K562 (cell line): ENCODE measurements around the gene ZNF646. TPM values are rescaled to one million over a fixed set of nuclear protein-coding genes. Genes with fewer than 3 reads are reported as not detected.

Experiments
- EP400 ChIP-seq: fragments of 450-650 bp; IDR thresholded peaks from 2 replicates; pipeline ENCODE4 v1.6.1; 2017; ENCODE audit warnings: antibody characterized with exemption, mild to moderate bottlenecking, moderate library complexity
- GABPB2 ChIP-seq: fragments of 250-450 bp; sonication (Bioruptor Pico); conservative IDR thresholded peaks from 2 replicates; pipeline ENCODE4 v1.5.1; 2021; ENCODE audit warnings: mild to moderate bottlenecking
- HDAC8 ChIP-seq: fragments of 450-650 bp; IDR thresholded peaks from 2 replicates; pipeline ENCODE4 v1.6.1; 2016; ENCODE audit warnings: mild to moderate bottlenecking, missing genetic modification characterization, moderate library complexity, missing compliant biosample characterization
- KLF13 ChIP-seq: fragments of 450-650 bp; IDR thresholded peaks from 2 replicates; pipeline ENCODE4 v1.6.1; 2016; ENCODE audit warnings: missing genetic modification characterization, low read depth, mild to moderate bottlenecking, missing compliant biosample characterization, moderate library complexity, borderline replicate concordance
- PTTG1 ChIP-seq: fragments of 450-650 bp; IDR thresholded peaks from 2 replicates; pipeline ENCODE4 v1.6.1; 2016; ENCODE audit warnings: low read depth, mild to moderate bottlenecking, missing genetic modification characterization, missing compliant biosample characterization
- RBM34 ChIP-seq: fragments of 200-400 bp; formaldehyde crosslinking; IDR thresholded peaks from 2 replicates; pipeline ENCODE4 v1.6.1; 2018; ENCODE audit warnings: low read length, borderline replicate concordance; ENCODE audit not compliant: insufficient read depth
- SRSF9 ChIP-seq: fragments of 200-400 bp; formaldehyde crosslinking; IDR thresholded peaks from 2 replicates; pipeline ENCODE4 v1.6.1; 2017; ENCODE audit warnings: low read depth, low read length, borderline replicate concordance
- ZFP1 ChIP-seq: fragments of 450-650 bp; formaldehyde crosslinking; IDR thresholded peaks from 2 replicates; pipeline ENCODE4 v1.4.0; 2020; ENCODE audit warnings: mild to moderate bottlenecking, mixed read lengths
- ZNF408 ChIP-seq: fragments of 250-450 bp; sonication (Bioruptor Pico); IDR thresholded peaks from 2 replicates; pipeline ENCODE4 v1.4.0; 2020; ENCODE audit warnings: low read depth, mild to moderate bottlenecking, moderate library complexity
- ZNF830 ChIP-seq: fragments of 250-450 bp; sonication (Bioruptor Pico); IDR thresholded peaks from 2 replicates; pipeline ENCODE4 v1.5.0; 2021; ENCODE audit warnings: mild to moderate bottlenecking
- polyA plus RNA-seq, 8 experiments: library from polyadenylated mRNA; depleted of rRNA in 4 of 8; stranded (reverse) in 5 of 8; unstranded in 3 of 8; fragments of >200 nt; fragmentation: Nextera tagmentation in 2 of 8; fragmentation: Illumina TruSeq in 1 of 8; extraction: Ambion mirVana in 2 of 8; extraction: Trizol in 1 of 8; gene quantifications; 2 replicates each; pipeline versions ENCODE4 v1.2.1 to v1.2.3, GENCODE V29; 2011 to 2014; ENCODE audit warnings: inconsistent platforms in 1 of 8, missing spikeins in 1 of 8
- total RNA-seq, 7 experiments: library from RNA; depleted of rRNA in 6 of 7; stranded (reverse); fragments of >200 nt in 6 of 7; fragmentation: Illumina TruSeq in 2 of 7; extraction: Trizol in 2 of 7; gene quantifications; 2 replicates each; pipeline versions ENCODE4 v1.2.1 to v1.2.3, GENCODE V29; 2011 to 2021; ENCODE audit warnings: low replicate concordance in 1 of 7
- TF ChIP-seq, protein P1 (sequence below): sonication (generic); formaldehyde crosslinking; IDR thresholded peaks from 2 replicates; pipeline ENCODE4 v1.8.1; 2023; ENCODE audit warnings: mild to moderate bottlenecking, missing genetic modification reagents
- TF ChIP-seq, protein P2 (sequence below): sonication (generic); formaldehyde crosslinking; IDR thresholded peaks from 2 replicates; pipeline ENCODE4 v1.8.0; 2022; ENCODE audit warnings: mild to moderate bottlenecking, missing genetic modification reagents
- TF ChIP-seq, protein P3 (sequence below): sonication (generic); formaldehyde crosslinking; IDR thresholded peaks from 2 replicates; pipeline ENCODE4 v1.8.0; 2022; ENCODE audit warnings: mild to moderate bottlenecking, missing genetic modification reagents
- TF ChIP-seq, protein P4 (sequence below): fragments of 250-450 bp; sonication (Bioruptor Pico); IDR thresholded peaks from 2 replicates; pipeline ENCODE4 v1.8.0; 2021; ENCODE audit warnings: mild to moderate bottlenecking, moderate library complexity
- TF ChIP-seq, protein P5 (sequence below), 3 experiments: IDR thresholded peaks in 2 of 3; conservative IDR thresholded peaks in 1 of 3; 2 replicates each; pipeline ENCODE4 v1.5.1; 2011 to 2012; ENCODE audit warnings: low read length in 3 of 3, mild to moderate bottlenecking in 3 of 3, control low read depth in 2 of 3, improper control_type of control experiment in 1 of 3, inconsistent platforms in 1 of 3, low read depth in 1 of 3, mixed read lengths in 1 of 3, moderate library complexity in 1 of 3; ENCODE audit not compliant: insufficient read depth in 2 of 3
- TF ChIP-seq, protein P6 (sequence below): fragments of 150-350 bp; IDR thresholded peaks from 2 replicates; pipeline ENCODE4 v1.6.1; 2014; ENCODE audit warnings: low read depth, mild to moderate bottlenecking, low read length, borderline replicate concordance

ZNF646 gene
- total and polyA plus RNA-seq, 9 of the 15 experiments (the other 6 are each of a cell fraction or from before 2014, with no cell fraction given), result 0.08 to 20.6 (median 8.0) TPM

DNA sequence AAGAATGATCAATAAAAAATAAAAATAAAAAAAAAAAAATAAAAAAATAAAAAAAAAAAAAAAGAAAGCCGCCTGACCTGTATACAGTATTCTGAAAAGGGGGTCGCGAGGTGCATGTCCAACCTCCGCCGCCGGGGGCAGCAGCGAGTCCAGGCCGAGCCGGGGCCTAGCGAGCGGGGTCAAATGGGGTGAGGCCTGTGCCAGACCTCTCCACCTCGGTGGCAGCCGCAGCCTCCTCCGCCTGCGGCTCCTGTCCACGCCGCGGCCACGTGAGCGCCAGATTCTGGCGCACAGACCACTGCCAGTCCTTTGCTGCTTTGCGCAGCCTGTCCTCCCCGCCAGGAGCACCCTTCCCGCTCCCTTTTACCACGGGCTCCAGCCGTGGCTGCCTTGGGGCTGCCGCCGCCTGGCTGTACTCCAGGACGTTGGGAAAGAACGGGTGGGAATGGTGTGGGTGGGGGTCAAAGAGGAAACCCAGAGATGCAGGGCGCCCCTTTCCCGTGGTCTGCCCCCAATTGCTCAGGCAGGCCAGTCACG lies 31.5 kb downstream of the ZNF646 start (continued):
- TF ChIP-seq, protein P1, sequence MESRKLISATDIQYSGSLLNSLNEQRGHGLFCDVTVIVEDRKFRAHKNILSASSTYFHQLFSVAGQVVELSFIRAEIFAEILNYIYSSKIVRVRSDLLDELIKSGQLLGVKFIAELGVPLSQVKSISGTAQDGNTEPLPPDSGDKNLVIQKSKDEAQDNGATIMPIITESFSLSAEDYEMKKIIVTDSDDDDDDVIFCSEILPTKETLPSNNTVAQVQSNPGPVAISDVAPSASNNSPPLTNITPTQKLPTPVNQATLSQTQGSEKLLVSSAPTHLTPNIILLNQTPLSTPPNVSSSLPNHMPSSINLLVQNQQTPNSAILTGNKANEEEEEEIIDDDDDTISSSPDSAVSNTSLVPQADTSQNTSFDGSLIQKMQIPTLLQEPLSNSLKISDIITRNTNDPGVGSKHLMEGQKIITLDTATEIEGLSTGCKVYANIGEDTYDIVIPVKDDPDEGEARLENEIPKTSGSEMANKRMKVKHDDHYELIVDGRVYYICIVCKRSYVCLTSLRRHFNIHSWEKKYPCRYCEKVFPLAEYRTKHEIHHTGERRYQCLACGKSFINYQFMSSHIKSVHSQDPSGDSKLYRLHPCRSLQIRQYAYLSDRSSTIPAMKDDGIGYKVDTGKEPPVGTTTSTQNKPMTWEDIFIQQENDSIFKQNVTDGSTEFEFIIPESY (CRISPR knock-in tag), result peak; percentile 93
- TF ChIP-seq, protein P2, sequence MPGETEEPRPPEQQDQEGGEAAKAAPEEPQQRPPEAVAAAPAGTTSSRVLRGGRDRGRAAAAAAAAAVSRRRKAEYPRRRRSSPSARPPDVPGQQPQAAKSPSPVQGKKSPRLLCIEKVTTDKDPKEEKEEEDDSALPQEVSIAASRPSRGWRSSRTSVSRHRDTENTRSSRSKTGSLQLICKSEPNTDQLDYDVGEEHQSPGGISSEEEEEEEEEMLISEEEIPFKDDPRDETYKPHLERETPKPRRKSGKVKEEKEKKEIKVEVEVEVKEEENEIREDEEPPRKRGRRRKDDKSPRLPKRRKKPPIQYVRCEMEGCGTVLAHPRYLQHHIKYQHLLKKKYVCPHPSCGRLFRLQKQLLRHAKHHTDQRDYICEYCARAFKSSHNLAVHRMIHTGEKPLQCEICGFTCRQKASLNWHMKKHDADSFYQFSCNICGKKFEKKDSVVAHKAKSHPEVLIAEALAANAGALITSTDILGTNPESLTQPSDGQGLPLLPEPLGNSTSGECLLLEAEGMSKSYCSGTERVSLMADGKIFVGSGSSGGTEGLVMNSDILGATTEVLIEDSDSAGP (CRISPR knock-in tag), result no peak
- no peak for TF ChIP-seq ZFP1 (CRISPR knock-in tag)
- no peak for TF ChIP-seq ZNF830 (CRISPR knock-in tag)
- TF ChIP-seq, protein P3, sequence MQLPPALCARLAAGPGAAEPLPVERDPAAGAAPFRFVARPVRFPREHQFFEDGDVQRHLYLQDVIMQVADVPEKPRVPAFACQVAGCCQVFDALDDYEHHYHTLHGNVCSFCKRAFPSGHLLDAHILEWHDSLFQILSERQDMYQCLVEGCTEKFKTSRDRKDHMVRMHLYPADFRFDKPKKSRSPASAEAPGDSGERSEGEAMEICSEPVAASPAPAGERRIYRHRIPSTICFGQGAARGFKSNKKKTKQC (CRISPR knock-in tag), result 0 out of 2 replicates have a peak, but pooled peaks have one; percentile 50
- TF ChIP-seq PTTG1 (tag), result no peak
- peak; percentile 86 for TF ChIP-seq EP400
- TF ChIP-seq SRSF9, result no peak
- TF ChIP-seq, protein P4, sequence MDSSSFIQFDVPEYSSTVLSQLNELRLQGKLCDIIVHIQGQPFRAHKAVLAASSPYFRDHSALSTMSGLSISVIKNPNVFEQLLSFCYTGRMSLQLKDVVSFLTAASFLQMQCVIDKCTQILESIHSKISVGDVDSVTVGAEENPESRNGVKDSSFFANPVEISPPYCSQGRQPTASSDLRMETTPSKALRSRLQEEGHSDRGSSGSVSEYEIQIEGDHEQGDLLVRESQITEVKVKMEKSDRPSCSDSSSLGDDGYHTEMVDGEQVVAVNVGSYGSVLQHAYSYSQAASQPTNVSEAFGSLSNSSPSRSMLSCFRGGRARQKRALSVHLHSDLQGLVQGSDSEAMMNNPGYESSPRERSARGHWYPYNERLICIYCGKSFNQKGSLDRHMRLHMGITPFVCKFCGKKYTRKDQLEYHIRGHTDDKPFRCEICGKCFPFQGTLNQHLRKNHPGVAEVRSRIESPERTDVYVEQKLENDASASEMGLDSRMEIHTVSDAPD (CRISPR knock-in tag), result peak; percentile 83; the same call in 1 of the 2 replicates
- TF ChIP-seq, protein P5, sequence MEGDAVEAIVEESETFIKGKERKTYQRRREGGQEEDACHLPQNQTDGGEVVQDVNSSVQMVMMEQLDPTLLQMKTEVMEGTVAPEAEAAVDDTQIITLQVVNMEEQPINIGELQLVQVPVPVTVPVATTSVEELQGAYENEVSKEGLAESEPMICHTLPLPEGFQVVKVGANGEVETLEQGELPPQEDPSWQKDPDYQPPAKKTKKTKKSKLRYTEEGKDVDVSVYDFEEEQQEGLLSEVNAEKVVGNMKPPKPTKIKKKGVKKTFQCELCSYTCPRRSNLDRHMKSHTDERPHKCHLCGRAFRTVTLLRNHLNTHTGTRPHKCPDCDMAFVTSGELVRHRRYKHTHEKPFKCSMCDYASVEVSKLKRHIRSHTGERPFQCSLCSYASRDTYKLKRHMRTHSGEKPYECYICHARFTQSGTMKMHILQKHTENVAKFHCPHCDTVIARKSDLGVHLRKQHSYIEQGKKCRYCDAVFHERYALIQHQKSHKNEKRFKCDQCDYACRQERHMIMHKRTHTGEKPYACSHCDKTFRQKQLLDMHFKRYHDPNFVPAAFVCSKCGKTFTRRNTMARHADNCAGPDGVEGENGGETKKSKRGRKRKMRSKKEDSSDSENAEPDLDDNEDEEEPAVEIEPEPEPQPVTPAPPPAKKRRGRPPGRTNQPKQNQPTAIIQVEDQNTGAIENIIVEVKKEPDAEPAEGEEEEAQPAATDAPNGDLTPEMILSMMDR (IDR thresholded peaks at IDR 0.05 in 2 of 3, conservative IDR thresholded peaks at IDR 0.05 in 1 of 3; ENCODE audit: insufficient read depth in 2 of 3, low read depth in 1 of 3, low read length in 3 of 3), result peak; percentile 83 to 86 (median 84)
- no peak for TF ChIP-seq GABPB2 (CRISPR knock-in tag)
- TF ChIP-seq, protein P6, sequence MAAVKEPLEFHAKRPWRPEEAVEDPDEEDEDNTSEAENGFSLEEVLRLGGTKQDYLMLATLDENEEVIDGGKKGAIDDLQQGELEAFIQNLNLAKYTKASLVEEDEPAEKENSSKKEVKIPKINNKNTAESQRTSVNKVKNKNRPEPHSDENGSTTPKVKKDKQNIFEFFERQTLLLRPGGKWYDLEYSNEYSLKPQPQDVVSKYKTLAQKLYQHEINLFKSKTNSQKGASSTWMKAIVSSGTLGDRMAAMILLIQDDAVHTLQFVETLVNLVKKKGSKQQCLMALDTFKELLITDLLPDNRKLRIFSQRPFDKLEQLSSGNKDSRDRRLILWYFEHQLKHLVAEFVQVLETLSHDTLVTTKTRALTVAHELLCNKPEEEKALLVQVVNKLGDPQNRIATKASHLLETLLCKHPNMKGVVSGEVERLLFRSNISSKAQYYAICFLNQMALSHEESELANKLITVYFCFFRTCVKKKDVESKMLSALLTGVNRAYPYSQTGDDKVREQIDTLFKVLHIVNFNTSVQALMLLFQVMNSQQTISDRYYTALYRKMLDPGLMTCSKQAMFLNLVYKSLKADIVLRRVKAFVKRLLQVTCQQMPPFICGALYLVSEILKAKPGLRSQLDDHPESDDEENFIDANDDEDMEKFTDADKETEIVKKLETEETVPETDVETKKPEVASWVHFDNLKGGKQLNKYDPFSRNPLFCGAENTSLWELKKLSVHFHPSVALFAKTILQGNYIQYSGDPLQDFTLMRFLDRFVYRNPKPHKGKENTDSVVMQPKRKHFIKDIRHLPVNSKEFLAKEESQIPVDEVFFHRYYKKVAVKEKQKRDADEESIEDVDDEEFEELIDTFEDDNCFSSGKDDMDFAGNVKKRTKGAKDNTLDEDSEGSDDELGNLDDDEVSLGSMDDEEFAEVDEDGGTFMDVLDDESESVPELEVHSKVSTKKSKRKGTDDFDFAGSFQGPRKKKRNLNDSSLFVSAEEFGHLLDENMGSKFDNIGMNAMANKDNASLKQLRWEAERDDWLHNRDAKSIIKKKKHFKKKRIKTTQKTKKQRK, result no peak
- TF ChIP-seq RBM34, result no peak
- 0 out of 2 replicates have a peak, but pooled peaks have one; percentile 54 for TF ChIP-seq KLF13
- no peak for TF ChIP-seq HDAC8 (tag)
- no peak for TF ChIP-seq ZNF408 (CRISPR knock-in tag)
